ENCODE results near the gene IGF2BP2.
"Not testable (repeated sequence)": the region's sequence is repeated elsewhere in the genome, so short reads cannot be mapped to it uniquely, and the experiment has no call there.

Gene IGF2BP2

GRCh38 chr3:185797993-185798830 is 26.6 kb downstream of the IGF2BP2 start:
- DNase-seq (ENCODE audit: low read depth): no peak

DNA sequence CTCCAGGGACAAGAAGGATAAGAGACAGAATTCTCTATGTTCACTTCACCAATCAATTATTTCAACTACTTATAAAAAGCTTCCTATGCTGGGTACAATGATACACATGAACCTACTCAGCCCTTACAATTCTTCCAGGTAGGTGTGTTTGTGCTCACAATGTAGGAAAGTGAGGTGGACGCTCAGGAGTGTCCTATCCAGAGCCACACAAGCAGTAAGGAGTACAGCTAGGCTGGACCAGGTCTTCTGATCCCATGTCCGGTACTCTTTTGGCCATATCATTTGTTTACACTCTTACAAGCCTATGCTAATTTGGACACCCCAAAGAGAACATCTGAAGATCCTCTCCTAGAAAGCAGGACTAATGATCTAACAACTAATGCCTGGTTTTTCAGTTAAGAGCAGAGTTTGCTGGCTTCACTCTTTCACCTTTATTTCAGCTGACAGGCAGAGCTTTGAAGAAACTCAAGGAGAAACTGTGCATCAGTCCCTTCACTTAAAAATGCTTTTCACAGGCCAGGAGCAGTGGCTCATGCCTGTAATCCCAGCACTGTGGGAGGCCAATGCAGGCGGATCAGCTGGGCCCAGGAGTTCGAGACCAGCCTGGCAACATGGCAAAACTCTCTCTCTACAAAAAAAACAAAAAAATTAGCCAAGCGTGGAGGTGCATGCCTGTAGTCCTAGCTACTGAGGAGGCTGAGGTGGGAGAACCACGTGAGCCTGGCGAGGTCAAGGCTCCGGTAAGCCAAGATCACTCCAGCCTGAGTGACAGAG is 27.5 kb downstream of the IGF2BP2 start:
- no peak for DNase-seq (ENCODE audit: low read depth)

DNA sequence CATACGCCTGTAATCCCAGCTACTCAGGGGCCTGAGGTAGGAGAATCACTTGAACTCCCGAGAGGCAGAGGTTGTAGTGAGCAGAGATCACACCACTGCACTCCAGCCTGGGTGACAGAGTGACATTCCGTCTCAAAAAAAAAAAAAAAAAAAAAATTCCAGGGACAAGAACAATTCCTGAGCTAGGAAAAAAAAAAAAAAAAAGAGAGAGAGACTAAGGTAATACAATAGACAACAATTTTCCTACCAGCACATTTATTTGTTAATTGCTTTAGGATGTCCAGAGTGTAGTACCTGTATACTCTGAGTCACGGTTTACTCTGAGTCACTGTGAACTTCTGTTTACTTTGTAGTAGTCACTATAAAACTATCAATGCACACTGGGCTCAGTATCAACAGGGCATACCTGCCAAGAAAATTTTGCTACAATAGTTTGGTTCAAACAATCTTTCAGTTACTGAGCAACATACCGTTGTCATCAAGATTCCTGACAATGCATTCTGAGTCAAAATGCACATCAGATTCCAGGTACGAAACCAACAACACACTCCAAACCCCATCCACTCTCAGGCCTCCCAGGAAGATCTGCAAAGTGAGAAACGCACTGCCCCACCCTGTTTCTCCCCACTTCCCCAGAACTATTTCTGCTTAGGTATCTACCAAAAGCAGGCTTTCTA is 28.3 kb downstream of the IGF2BP2 start:
- DNase-seq (ENCODE audit: low read depth): no peak

GRCh38 chr3:185793381-185793780 is 31.5 kb downstream of the IGF2BP2 start:
- no peak for DNase-seq (ENCODE audit: low read depth)

DNA sequence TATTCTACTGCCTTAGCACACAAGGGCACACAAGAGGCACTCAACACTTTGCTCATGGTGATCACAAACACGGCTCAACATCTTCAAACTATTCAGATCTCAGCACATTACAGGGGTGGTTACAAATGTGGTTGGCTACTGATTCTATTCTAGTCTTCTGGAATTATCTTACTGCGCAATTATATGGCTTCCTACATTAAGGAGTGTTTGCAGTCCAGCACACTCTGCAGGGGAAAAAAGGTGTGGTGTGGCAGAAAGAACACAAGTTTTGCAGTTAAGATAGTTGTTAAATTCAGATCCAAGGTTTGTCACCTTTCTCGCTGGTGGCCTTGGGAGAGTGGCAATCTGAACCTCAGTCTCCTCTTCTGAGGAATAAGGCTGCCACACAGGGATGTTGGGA is 31.9 kb downstream of the IGF2BP2 start:
- no peak for DNase-seq (ENCODE audit: low read depth)

GRCh38 chr3:185789891-185790830 is 34.7 kb downstream of the IGF2BP2 start:
- DNase-seq (ENCODE audit: low read depth): no peak

GRCh38 chr3:185789134-185789533 is 35.7 kb downstream of the IGF2BP2 start:
- no peak for DNase-seq (ENCODE audit: low read depth)

DNA sequence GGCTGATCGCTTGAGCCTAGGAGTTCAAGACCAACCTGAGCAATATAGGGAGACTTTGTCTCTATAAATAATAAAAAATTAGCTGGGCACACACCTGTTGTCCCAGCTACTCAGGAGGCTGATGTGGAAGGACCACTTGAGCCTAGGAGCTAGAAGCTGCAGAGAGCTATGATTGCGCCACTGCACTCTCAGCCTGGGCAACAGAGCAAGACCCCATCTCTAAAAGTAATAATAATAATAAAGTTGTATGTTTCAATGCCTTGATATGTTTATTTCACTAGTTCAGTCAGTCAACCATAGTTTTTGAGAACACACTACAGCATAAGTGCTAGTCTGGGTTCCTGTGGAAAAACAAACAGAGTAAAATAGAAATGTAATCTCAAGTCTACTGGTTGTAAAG is 36.5 kb downstream of the IGF2BP2 start:
- no peak for DNase-seq (ENCODE audit: low read depth)

GRCh38 chr3:185786956-185787877 is 37.6 kb downstream of the IGF2BP2 start:
- DNase-seq (ENCODE audit: low read depth): no peak

DNA sequence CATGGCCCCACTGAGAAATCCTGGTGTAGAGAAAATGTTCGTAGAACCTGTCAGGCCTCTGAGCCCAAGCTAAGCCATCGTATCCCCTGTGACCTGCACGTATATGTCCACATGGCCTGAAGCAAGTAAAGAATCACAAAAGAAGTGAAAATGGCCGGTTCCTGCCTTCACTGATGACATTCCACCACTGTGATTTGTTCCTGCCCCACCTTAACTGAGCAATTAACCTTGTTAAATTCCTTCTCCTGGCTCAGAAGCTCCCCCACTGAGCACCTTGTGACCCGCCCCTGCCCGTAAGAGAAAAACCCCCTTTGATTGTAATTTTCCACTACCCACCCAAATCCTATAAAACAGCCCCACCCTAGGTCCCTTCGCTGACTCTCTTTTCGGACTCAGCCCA is 38.6 kb downstream of the IGF2BP2 start:
- not testable (repeated sequence) for DNase-seq (ENCODE audit: low read depth)

GRCh38 chr3:185784317-185784716 is 40.5 kb downstream of the IGF2BP2 start:
- DNase-seq (ENCODE audit: low read depth): no peak

GRCh38 chr3:185781759-185782158 is 43.1 kb downstream of the IGF2BP2 start:
- DNase-seq (ENCODE audit: low read depth): no peak

DNA sequence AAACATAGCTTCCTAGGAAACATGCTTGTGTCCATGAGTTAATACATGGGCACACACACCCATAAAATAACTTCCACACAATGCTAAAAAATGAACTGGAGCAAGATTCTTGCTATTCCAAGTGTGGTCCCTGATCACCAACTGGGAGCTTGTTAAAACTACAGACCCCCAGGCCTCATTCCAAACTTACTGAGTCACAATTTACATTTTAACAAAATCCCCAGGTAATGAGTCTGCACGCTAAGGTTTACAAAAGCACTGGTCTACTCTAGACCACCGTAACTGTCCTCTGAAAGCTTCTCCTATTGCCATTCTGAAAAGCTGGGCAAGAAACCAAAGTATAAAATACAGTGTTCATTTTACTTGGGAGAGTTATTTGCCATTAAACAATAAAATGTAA is 45.4 kb downstream of the IGF2BP2 start:
- DNase-seq (ENCODE audit: low read depth): no peak

- no peak for DNase-seq (ENCODE audit: low read depth)
Measured at GRCh38 chr3:185778821-185779220, 46.0 kb downstream of the IGF2BP2 start.

- no peak for DNase-seq (ENCODE audit: low read depth)
Measured at GRCh38 chr3:185778094-185778493, 46.7 kb downstream of the IGF2BP2 start.

DNA sequence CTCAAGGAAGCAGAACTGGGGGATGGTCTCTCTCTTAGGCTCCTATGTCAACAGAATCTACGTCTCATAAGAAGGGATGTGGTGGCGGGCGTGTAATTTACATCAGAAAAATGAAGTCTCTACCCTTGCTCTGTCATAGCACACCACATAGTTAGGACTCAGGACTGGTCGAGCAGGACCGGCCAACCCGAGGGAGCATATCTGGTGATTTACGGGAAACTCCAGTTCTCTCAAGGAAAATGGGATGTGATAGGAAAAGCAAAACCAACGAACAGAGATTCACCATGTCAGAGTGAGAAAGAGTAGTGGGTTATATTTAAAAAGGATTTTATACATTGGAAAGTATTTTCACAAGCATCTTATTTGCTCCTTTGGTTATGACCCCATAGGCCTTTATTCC is 54.7 kb downstream of the IGF2BP2 start:
- no peak for DNase-seq (ENCODE audit: low read depth)

- DNase-seq (ENCODE audit: low read depth): peak; percentile 40
Measured at GRCh38 chr3:185768578-185768982, 56.3 kb downstream of the IGF2BP2 start.

- DNase-seq (ENCODE audit: low read depth): no peak
Measured at GRCh38 chr3:185767002-185767688, 57.7 kb downstream of the IGF2BP2 start.

- no peak for DNase-seq (ENCODE audit: low read depth)
Measured at GRCh38 chr3:185766329-185767001, 58.4 kb downstream of the IGF2BP2 start.
